GM18870 (cell line): ENCODE measurements around the gene SYTL2.

Experiments used
- ATAC-seq: cut with Tn5 transposase; IDR thresholded peaks from one replicate; pipeline ENCODE4 v1.9.1; 2021; ENCODE audit warnings: moderate library complexity; ENCODE audit not compliant: unreplicated experiment

SYTL2 gene

GRCh38 chr11:85767246-85767945, 43.5 kb downstream of the SYTL2 start:
- no peak for ATAC-seq

- ATAC-seq, result no peak
These were observed 44.2 kb downstream of the SYTL2 start for GRCh38 chr11:85766721-85767161.

GRCh38 chr11:85764796-85765195, 46.1 kb downstream of the SYTL2 start:
- ATAC-seq, result no peak

GRCh38 chr11:85762226-85762625, 48.7 kb downstream of the SYTL2 start:
- ATAC-seq, result no peak

GRCh38 chr11:85759915-85760314, 51.0 kb downstream of the SYTL2 start:
- no peak for ATAC-seq

- no peak for ATAC-seq
These were observed 52.4 kb downstream of the SYTL2 start for GRCh38 chr11:85758480-85759039.

GRCh38 chr11:85758026-85758425, 52.9 kb downstream of the SYTL2 start:
- ATAC-seq, result no peak

GRCh38 chr11:85756401-85757200, 54.3 kb downstream of the SYTL2 start:
- no peak for ATAC-seq

GRCh38 chr11:85755701-85756100, 55.2 kb downstream of the SYTL2 start:
- ATAC-seq, result no peak

GRCh38 chr11:85755285-85755684, 55.7 kb downstream of the SYTL2 start:
- no peak for ATAC-seq

- no peak for ATAC-seq
These were observed 57.9 kb downstream of the SYTL2 start for GRCh38 chr11:85752890-85753581.

GRCh38 chr11:85752201-85752889, 58.6 kb downstream of the SYTL2 start:
- ATAC-seq, result no peak

GRCh38 chr11:85751724-85752123, 59.2 kb downstream of the SYTL2 start:
- ATAC-seq, result no peak

GRCh38 chr11:85750646-85751045, 60.3 kb downstream of the SYTL2 start:
- no peak for ATAC-seq

- no peak for ATAC-seq
These were observed 61.1 kb downstream of the SYTL2 start for GRCh38 chr11:85749884-85750283.

- no peak for ATAC-seq
These were observed 61.6 kb downstream of the SYTL2 start for GRCh38 chr11:85749287-85749834.

- no peak for ATAC-seq
These were observed 62.5 kb downstream of the SYTL2 start for GRCh38 chr11:85748455-85748891.

GRCh38 chr11:85746670-85747069, 64.3 kb downstream of the SYTL2 start:
- ATAC-seq, result no peak

GRCh38 chr11:85745626-85746025, 65.3 kb downstream of the SYTL2 start:
- ATAC-seq, result no peak

- no peak for ATAC-seq
These were observed 68.1 kb downstream of the SYTL2 start for GRCh38 chr11:85742873-85743275.
